GM06990 (cell line): ENCODE data around the gene TUBB4B.

Source experiments
- DNase-seq: peaks from one replicate; pipeline ENCODE4 v3.0.0-alpha.2; 2011; ENCODE audit not compliant: insufficient read length; ENCODE audit errors: extremely low read depth
- H3K27me3 ChIP-seq: replicated peaks from 2 replicates; pipeline ENCODE4 v1.6.0; 2011; ENCODE audit warnings: low read length; ENCODE audit not compliant: control insufficient read depth, insufficient read depth
- H3K36me3 ChIP-seq: 2 replicates; pipeline ENCODE4 v1.5.1; 2011; ENCODE audit warnings: low read length; ENCODE audit not compliant: control insufficient read depth, insufficient read depth
- H3K4me3 ChIP-seq: replicated peaks from 2 replicates; pipeline ENCODE4 v1.5.1; 2011; ENCODE audit warnings: low read depth, mild to moderate bottlenecking, control low read depth, low read length
- CTCF ChIP-seq: IDR thresholded peaks from 2 replicates; pipeline ENCODE4 v1.5.1; 2011; ENCODE audit warnings: low read length, control low read depth, mild to moderate bottlenecking, inconsistent platforms; ENCODE audit not compliant: insufficient read depth, poor library complexity, severe bottlenecking

TUBB4B gene

DNA sequence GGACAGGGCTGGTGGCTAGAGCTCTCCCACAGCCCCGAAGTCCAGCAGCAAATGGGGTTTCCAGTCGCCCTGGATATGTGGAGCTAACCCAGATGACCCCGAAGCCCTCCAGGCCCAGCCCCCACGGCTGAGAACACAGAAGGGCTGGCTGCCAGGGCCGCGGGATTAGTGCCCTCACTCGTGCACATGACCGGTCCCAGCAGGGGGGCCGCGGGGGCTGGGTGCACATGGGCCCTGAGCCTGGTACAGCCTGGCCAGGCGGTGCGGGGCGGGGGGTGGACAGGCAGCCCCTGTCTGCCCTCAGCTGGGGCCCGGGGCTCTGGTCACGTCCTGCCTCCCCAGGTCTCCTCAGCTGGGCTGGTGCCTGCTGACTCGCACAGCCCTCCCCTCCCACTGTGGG is 46.7 kb upstream of the TUBB4B start:
- no peak for DNase-seq
- H3K36me3 ChIP-seq, result peaks cover 9% of the 10 kb centered on the region
- no peak overlapping the region for H3K4me3 ChIP-seq
- H3K27me3 ChIP-seq, result no peaks in the 10 kb centered on the region
- TF ChIP-seq CTCF, result no peak

GRCh38 chr9:137194909-137195308 is 46.2 kb upstream of the TUBB4B start:
- no peak for DNase-seq
- Histone ChIP-seq H3K4me3 (no peak overlapping the region), H3K36me3 (peaks cover 9% of the 10 kb centered on the region), H3K27me3 (no peaks in the 10 kb centered on the region)
- TF ChIP-seq CTCF, result no peak

DNA sequence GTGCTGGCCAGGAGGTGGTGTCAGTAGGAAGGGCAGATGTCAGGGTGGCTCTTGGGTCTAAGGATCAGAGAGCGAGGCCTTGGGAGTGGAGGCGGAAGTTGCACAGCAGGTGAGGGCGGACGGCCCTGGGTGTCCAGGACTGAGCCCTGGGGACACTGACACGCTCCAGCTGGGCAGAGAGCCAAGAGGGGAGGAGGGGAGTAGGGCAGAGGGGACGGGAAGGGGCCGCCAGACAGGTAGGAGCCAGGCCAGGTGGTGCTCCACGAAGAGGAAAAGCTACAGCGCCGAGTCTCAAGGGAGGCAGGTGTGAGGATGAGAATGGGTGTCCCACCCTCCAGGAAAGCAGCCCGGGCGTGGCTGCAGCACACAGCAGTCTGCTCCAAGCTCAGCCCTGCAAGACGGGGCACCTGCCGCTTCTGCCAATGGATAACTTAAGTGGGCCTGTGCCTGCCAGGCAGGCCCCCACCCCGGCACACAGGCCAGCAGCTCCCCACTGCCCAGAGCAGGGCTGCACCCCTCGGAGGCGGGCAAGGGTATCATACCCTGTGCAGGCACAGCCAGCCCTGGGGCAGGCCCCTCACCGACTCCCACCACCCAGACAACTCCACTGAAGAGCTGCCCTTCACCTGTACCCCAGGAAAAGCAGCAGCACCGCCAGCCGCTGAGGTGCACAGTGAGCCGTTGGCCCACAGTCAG is 45.4 kb upstream of the TUBB4B start:
- Histone ChIP-seq H3K27me3 (no peaks in the 10 kb centered on the region), H3K36me3 (peaks cover 6% of the 10 kb centered on the region), H3K4me3 (no peak overlapping the region)
- no peak for TF ChIP-seq CTCF
- no peak for DNase-seq

GRCh38 chr9:137198051-137198901 is 42.8 kb upstream of the TUBB4B start:
- TF ChIP-seq CTCF, result no peak
- DNase-seq, result no peak
- Histone ChIP-seq H3K27me3 (no peaks in the 10 kb centered on the region), H3K36me3 (no peaks in the 10 kb centered on the region; the same call in 1 of the 2 replicates), H3K4me3 (no peak overlapping the region)

DNA sequence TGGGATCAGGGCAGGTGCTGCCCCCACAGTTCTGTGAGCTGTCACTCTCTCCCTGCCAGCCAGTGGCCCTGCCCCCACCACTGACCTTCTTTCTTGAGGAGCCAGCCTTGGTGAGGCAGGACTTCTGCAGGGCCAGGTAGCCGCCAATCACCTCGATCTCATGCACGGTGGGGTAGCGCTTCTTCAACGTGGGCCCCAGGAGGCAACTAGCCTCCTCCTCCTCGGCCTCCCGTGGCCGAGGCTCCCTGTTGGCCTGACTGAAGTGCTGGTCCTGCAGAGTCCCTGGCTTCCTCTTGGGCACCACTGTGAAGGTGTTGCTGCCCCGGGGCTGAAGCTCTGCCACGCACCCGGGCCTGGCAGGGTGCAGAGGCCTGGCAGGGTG is 42.2 kb upstream of the TUBB4B start:
- DNase-seq, result no peak
- Histone ChIP-seq H3K4me3 (no peak overlapping the region), H3K27me3 (no peaks in the 10 kb centered on the region), H3K36me3 (no peaks in the 10 kb centered on the region; the same call in 1 of the 2 replicates)
- no peak for TF ChIP-seq CTCF
